Endothelial cell (in vitro differentiated cells): ENCODE results near the gene TEAD1. TPM values are rescaled to one million over a fixed set of nuclear protein-coding genes. Genes with fewer than 3 reads are reported as not detected.

Experiments
- DNase-seq: peaks from one replicate; pipeline ENCODE4 v3.0.0; 2021; ENCODE audit warnings: low spot score
- H3K27ac Mint-ChIP-seq: one replicate; pipeline ENCODE4 v1.8.0; 2021; ENCODE audit warnings: mixed read lengths, inconsistent platforms; ENCODE audit not compliant: unreplicated experiment
- H3K27me3 Mint-ChIP-seq: one replicate; pipeline ENCODE4 v1.8.0; 2021; ENCODE audit warnings: mild to moderate bottlenecking, moderate library complexity, mixed read lengths, inconsistent platforms; ENCODE audit not compliant: unreplicated experiment
- H3K36me3 Mint-ChIP-seq: one replicate; pipeline ENCODE4 v1.8.0; 2021; ENCODE audit warnings: mild to moderate bottlenecking, low read depth, mixed read lengths, inconsistent platforms; ENCODE audit not compliant: unreplicated experiment
- H3K4me1 Mint-ChIP-seq: one replicate; pipeline ENCODE4 v1.8.0; 2021; ENCODE audit warnings: mild to moderate bottlenecking, mixed read lengths, inconsistent platforms; ENCODE audit not compliant: unreplicated experiment
- H3K4me3 Mint-ChIP-seq: one replicate; pipeline ENCODE4 v1.8.0; 2021; ENCODE audit warnings: mild to moderate bottlenecking, mixed read lengths, inconsistent platforms; ENCODE audit not compliant: unreplicated experiment
- H3K9me3 Mint-ChIP-seq: one replicate; pipeline ENCODE4 v1.8.0; 2021; ENCODE audit warnings: mixed read lengths, inconsistent platforms; ENCODE audit not compliant: unreplicated experiment
- CTCF ChIP-seq: fragments of 200-600 bp; sonication (generic); IDR thresholded peaks from one replicate; pipeline ENCODE4 v1.5.0; 2021; ENCODE audit warnings: antibody characterized with exemption; ENCODE audit not compliant: unreplicated experiment
- total RNA-seq: library from RNA; stranded (reverse); fragmentation: NEBNext Ultra II Directional; extraction: Animal tissue kit (Norgen Biotek cat#: 25700); gene quantifications from one replicate; pipeline ENCODE4 v1.2.1, GENCODE V29; 2021; ENCODE audit not compliant: unreplicated experiment

Gene TEAD1
- total RNA-seq, 1 donor from 2014 or later, result 54.4 TPM

GRCh38 chr11:12721816-12722604, 47.8 kb downstream of the TEAD1 start:
- no peak for DNase-seq
- Mint-ChIP-seq H3K27ac (no peak overlapping the region), H3K4me1 (peaks cover 93% of the 10 kb centered on the region), H3K9me3 (no peaks in the 10 kb centered on the region), H3K4me3 (no peak overlapping the region), H3K27me3 (peaks cover 4% of the 10 kb centered on the region), H3K36me3 (peaks cover 4% of the 10 kb centered on the region)
- no peak for TF ChIP-seq CTCF

GRCh38 chr11:12723421-12724300, 49.4 kb downstream of the TEAD1 start:
- Mint-ChIP-seq H3K9me3 (no peaks in the 10 kb centered on the region), H3K4me3 (peak overlapping the region; percentile 28), H3K27me3 (peaks cover 1% of the 10 kb centered on the region), H3K4me1 (peaks cover 91% of the 10 kb centered on the region), H3K36me3 (no peaks in the 10 kb centered on the region), H3K27ac (peak overlapping the region; percentile 97)
- DNase-seq, result no peak
- no peak for TF ChIP-seq CTCF

GRCh38 chr11:12724301-12725054, 50.3 kb downstream of the TEAD1 start:
- Mint-ChIP-seq H3K9me3 (no peaks in the 10 kb centered on the region), H3K27me3 (peaks cover 1% of the 10 kb centered on the region), H3K36me3 (no peaks in the 10 kb centered on the region), H3K27ac (peak overlapping the region; percentile 97), H3K4me3 (no peak overlapping the region), H3K4me1 (peaks cover 83% of the 10 kb centered on the region)
- TF ChIP-seq CTCF, result no peak
- DNase-seq, result no peak

- H3K36me3 Mint-ChIP-seq, result no peaks in the 10 kb centered on the region
- TF ChIP-seq CTCF, result no peak
- peaks cover 81% of the 10 kb centered on the region for H3K4me1 Mint-ChIP-seq
- peak overlapping the region; percentile 90 for H3K27ac Mint-ChIP-seq
- peaks cover 1% of the 10 kb centered on the region for H3K27me3 Mint-ChIP-seq
- DNase-seq, result no peak
- no peaks in the 10 kb centered on the region for H3K9me3 Mint-ChIP-seq
- no peak overlapping the region for H3K4me3 Mint-ChIP-seq
Measured at GRCh38 chr11:12725055-12725862, 51.0 kb downstream of the TEAD1 start.
